GM23338 (cell line): ENCODE data around the gene ACSF2. TPM values are rescaled to one million over a fixed set of nuclear protein-coding genes. Genes with fewer than 3 reads are reported as not detected.

Experiments
- ATAC-seq: fragments of 200-7000 bp; cut with Tn5 transposase; 3 replicates; pipeline ENCODE4 v1.9.1; 2020
- DNase-seq: peaks from one replicate; pipeline ENCODE4 v3.0.0-alpha.2; 2015; ENCODE audit warnings: low spot score
- H2AFZ ChIP-seq: fragments of 200-600 bp; sonication (generic); 2 replicates; pipeline ENCODE4 v1.8.0; 2016; ENCODE audit warnings: antibody characterized with exemption, mild to moderate bottlenecking, moderate library complexity
- H3F3A ChIP-seq: fragments of 200-600 bp; sonication (generic); replicated peaks from 2 replicates; pipeline ENCODE4 v1.8.0; 2017; ENCODE audit warnings: antibody characterized with exemption, mixed run types, low read depth
- H3K27ac ChIP-seq: fragments of 200-600 bp; sonication (generic); 2 replicates; pipeline ENCODE4 v1.6.1; 2016; ENCODE audit warnings: low read depth
- H3K27me3 ChIP-seq: fragments of 200-600 bp; sonication (generic); 2 replicates; pipeline ENCODE4 v1.8.0; 2016; ENCODE audit warnings: mild to moderate bottlenecking, mixed run types, moderate library complexity; ENCODE audit not compliant: insufficient read depth
- H3K36me3 ChIP-seq: fragments of 200-600 bp; sonication (generic); 2 replicates; pipeline ENCODE4 v1.8.0; 2016; ENCODE audit warnings: mild to moderate bottlenecking; ENCODE audit not compliant: insufficient read depth
- H3K4me1 ChIP-seq: fragments of 200-600 bp; sonication (generic); 2 replicates; pipeline ENCODE4 v1.8.0; 2016; ENCODE audit warnings: mild to moderate bottlenecking, moderate library complexity; ENCODE audit not compliant: insufficient read depth
- H3K4me2 ChIP-seq: fragments of 200-600 bp; sonication (generic); 2 replicates; pipeline ENCODE4 v1.7.1; 2017; ENCODE audit warnings: mixed run types
- H3K4me3 ChIP-seq: fragments of 200-600 bp; sonication (generic); 2 replicates; pipeline ENCODE4 v1.6.1; 2016; ENCODE audit warnings: mixed run types
- H3K79me2 ChIP-seq: fragments of 200-600 bp; sonication (generic); replicated peaks from 2 replicates; pipeline ENCODE4 v1.8.0; 2017; ENCODE audit warnings: mild to moderate bottlenecking; ENCODE audit not compliant: insufficient read depth
- H3K9me2 ChIP-seq: fragments of 200-600 bp; sonication (generic); 2 replicates; pipeline ENCODE4 v1.8.0; 2017; ENCODE audit not compliant: insufficient read depth
- H4K20me1 ChIP-seq: fragments of 200-600 bp; sonication (generic); replicated peaks from 2 replicates; pipeline ENCODE4 v1.8.0; 2017; ENCODE audit warnings: mild to moderate bottlenecking; ENCODE audit not compliant: insufficient read depth
- H3K27ac Mint-ChIP-seq: 2 replicates; pipeline ENCODE4 v1.8.0; 2020; ENCODE audit warnings: inconsistent platforms, mild to moderate bottlenecking, moderate library complexity, mixed read lengths
- H3K27me3 Mint-ChIP-seq: 3 replicates; pipeline ENCODE4 v1.8.0; 2022; ENCODE audit warnings: low read depth, mild to moderate bottlenecking, moderate library complexity, mixed read lengths, inconsistent platforms; ENCODE audit not compliant: insufficient read depth, poor library complexity
- H3K36me3 Mint-ChIP-seq: 3 replicates; pipeline ENCODE4 v1.8.0; 2021; ENCODE audit warnings: low read depth, mild to moderate bottlenecking, inconsistent platforms, moderate library complexity, mixed read lengths
- H3K4me1 Mint-ChIP-seq: 3 replicates; pipeline ENCODE4 v1.8.0; 2020; ENCODE audit warnings: mild to moderate bottlenecking, inconsistent platforms, mixed read lengths
- H3K4me3 Mint-ChIP-seq: 3 replicates; pipeline ENCODE4 v1.8.0; 2021; ENCODE audit warnings: moderate library complexity, mild to moderate bottlenecking, inconsistent platforms, mixed read lengths
- H3K9me3 Mint-ChIP-seq: 3 replicates; pipeline ENCODE4 v1.8.0; 2020; ENCODE audit warnings: moderate library complexity, mild to moderate bottlenecking, inconsistent platforms, mixed read lengths
- CTCF ChIP-seq, 2 experiments: fragments of 200-600 bp in 1 of 2; sonication (generic) in 1 of 2; conservative IDR thresholded peaks; 2 replicates each; pipeline versions ENCODE4 v1.5.1 to v1.6.1; 2016 to 2017; ENCODE audit warnings: antibody characterized with exemption in 2 of 2, low read depth in 2 of 2, mild to moderate bottlenecking in 2 of 2, moderate library complexity in 1 of 2
- REST ChIP-seq: IDR thresholded peaks from one replicate; pipeline ENCODE4 v1.6.1; 2018; ENCODE audit warnings: antibody characterized with exemption; ENCODE audit not compliant: unreplicated experiment
- ZNF114 ChIP-seq: fragments of 250-450 bp; sonication (Bioruptor Pico); IDR thresholded peaks from 2 replicates; pipeline ENCODE4 v1.5.0; 2020; ENCODE audit warnings: mild to moderate bottlenecking, moderate library complexity
- ZNF462 ChIP-seq: fragments of 250-450 bp; sonication (Bioruptor Pico); IDR thresholded peaks from 2 replicates; pipeline ENCODE4 v1.5.0; 2020; ENCODE audit warnings: mild to moderate bottlenecking, moderate library complexity
- polyA plus RNA-seq: library from polyadenylated mRNA; unstranded; fragments of >200 nt; fragmentation: Nextera tagmentation; extraction: Ambion mirVana; gene quantifications from 2 replicates; pipeline ENCODE4 v1.2.1, GENCODE V29; 2016
- total RNA-seq: library from RNA; depleted of rRNA; stranded (reverse); fragments of >200 nt; shearing (Covaris generic); gene quantifications from 2 replicates; pipeline ENCODE4 v1.2.3, GENCODE V29; 2014

Gene ACSF2
- total and polyA plus RNA-seq, 2 experiments from 2014 or later: 6.9 to 12.4 TPM

- TF ChIP-seq ZNF462 (CRISPR knock-in tag) (no peak), ZNF114 (CRISPR knock-in tag) (no peak)
These were observed 36.4 kb downstream of the ACSF2 start (continued) for GRCh38 chr17:50462446-50462845.

- Mint-ChIP-seq H3K27ac (no peak overlapping the region), H3K27me3 (peaks cover 21% of the 10 kb centered on the region), H3K4me3 (no peak overlapping the region), H3K9me3 (no peaks in the 10 kb centered on the region; the same call in 2 of the 3 replicates), H3K36me3 (no peaks in the 10 kb centered on the region; the same call in 2 of the 3 replicates), H3K4me1 (peaks cover 13% of the 10 kb centered on the region)
- no peaks in the 10 kb centered on the region for H3K36me3 ChIP-seq
- ATAC-seq (no peak), DNase-seq (no peak)
- no peak overlapping the region for H2AFZ ChIP-seq
- H3K27me3 ChIP-seq: peaks cover 23% of the 10 kb centered on the region
- no peak for TF ChIP-seq REST
- no peak for TF ChIP-seq CTCF (conservative IDR thresholded peaks at IDR 0.05; ENCODE audit: low read depth in 2 of 2)
- no peaks in the 10 kb centered on the region for H3F3A ChIP-seq
- no peak overlapping the region for H3K4me2 ChIP-seq
- H4K20me1 ChIP-seq: no peaks in the 10 kb centered on the region
- no peaks in the 10 kb centered on the region for H3K79me2 ChIP-seq
- no peaks in the 10 kb centered on the region for H3K9me2 ChIP-seq
- no peak overlapping the region for H3K4me3 ChIP-seq
- H3K27ac ChIP-seq: no peak overlapping the region
- H3K4me1 ChIP-seq: peaks cover 5% of the 10 kb centered on the region; the same call in 1 of the 2 replicates
These were observed 38.1 kb downstream of the ACSF2 start for GRCh38 chr17:50464121-50464520.
